Fibroblast of villous mesenchyme (primary cell): ENCODE results near the gene TTLL12. TPM values are rescaled to one million over a fixed set of nuclear protein-coding genes. Genes with fewer than 3 reads are reported as not detected.

Source experiments
- DNase-seq: peaks from one replicate; pipeline ENCODE4 v3.0.0-alpha.2; 2010; ENCODE audit warnings: low read depth
- H3K4me3 ChIP-seq: 2 replicates; pipeline ENCODE4 v1.5.1; 2011; ENCODE audit warnings: low read depth, mild to moderate bottlenecking, low read length
- total RNA-seq: library from RNA; depleted of rRNA; stranded (reverse); fragments of >200 nt; gene quantifications from 2 replicates; pipeline ENCODE4 v1.2.3, GENCODE V29; 2012
- TF ChIP-seq, protein P1 (sequence below): IDR thresholded peaks from 2 replicates; pipeline ENCODE4 v1.5.1; 2012; ENCODE audit warnings: low read depth, mild to moderate bottlenecking, low read length; ENCODE audit not compliant: insufficient read depth

Gene TTLL12
- total RNA-seq, 1 donor, result 22.9 TPM

GRCh38 chr22:43209971-43210370 lies 23.0 kb upstream of the TTLL12 start:
- TF ChIP-seq, protein P1, sequence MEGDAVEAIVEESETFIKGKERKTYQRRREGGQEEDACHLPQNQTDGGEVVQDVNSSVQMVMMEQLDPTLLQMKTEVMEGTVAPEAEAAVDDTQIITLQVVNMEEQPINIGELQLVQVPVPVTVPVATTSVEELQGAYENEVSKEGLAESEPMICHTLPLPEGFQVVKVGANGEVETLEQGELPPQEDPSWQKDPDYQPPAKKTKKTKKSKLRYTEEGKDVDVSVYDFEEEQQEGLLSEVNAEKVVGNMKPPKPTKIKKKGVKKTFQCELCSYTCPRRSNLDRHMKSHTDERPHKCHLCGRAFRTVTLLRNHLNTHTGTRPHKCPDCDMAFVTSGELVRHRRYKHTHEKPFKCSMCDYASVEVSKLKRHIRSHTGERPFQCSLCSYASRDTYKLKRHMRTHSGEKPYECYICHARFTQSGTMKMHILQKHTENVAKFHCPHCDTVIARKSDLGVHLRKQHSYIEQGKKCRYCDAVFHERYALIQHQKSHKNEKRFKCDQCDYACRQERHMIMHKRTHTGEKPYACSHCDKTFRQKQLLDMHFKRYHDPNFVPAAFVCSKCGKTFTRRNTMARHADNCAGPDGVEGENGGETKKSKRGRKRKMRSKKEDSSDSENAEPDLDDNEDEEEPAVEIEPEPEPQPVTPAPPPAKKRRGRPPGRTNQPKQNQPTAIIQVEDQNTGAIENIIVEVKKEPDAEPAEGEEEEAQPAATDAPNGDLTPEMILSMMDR, result no peak
- no peak for DNase-seq
- no peak overlapping the region for H3K4me3 ChIP-seq

GRCh38 chr22:43209523-43209890 lies 22.6 kb upstream of the TTLL12 start:
- no peak for DNase-seq
- TF ChIP-seq, protein P1, result no peak

GRCh38 chr22:43208703-43209522 lies 22.0 kb upstream of the TTLL12 start:
- TF ChIP-seq, protein P1, result no peak
- no peak for DNase-seq
- H3K4me3 ChIP-seq, result no peak overlapping the region

More at GRCh38 chr22:43209523-43209890, 22.6 kb upstream of the TTLL12 start:
- no peak overlapping the region for H3K4me3 ChIP-seq

DNA sequence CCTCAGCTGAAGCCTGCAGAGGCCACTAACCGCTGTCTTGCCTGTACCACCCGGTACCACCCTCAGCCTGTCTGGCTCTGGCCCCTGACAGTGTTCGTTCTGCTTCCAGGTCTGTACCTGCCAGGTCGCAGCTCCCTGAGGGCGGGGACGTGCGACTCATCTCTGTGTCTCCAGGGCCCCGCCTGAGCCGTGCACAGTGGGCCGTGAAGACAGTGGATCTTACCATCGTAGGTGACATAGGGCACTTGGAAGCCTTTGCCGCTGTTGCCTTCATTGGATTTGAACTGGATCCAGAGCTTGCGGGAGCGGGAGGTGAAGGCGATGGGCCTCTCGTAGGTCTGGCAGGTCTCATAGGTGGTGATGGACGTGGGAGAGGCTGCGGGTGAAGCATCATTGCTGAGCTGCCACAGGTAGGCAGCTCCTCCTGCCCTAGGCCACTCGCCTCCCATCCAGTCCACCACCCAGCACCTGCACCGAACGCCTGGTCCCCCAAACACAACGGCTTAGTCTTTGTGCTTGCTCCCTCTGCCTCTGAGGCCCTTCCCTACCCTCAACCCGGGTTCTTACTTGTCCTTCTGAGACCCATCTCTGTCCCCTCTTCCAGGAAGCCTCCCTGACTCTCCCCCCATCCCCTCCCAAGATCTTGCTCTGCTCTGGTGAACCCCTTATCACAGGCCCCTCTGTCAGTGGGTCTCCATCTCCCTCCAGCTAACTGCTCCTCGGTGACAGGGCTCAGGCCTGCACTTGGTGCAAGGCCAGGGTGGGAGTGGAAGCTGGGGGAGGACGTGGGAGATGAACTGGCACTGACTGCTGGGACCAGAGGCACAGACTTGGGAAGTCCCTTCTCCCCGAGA lies 21.1 kb upstream of the TTLL12 start:
- TF ChIP-seq, protein P1, result no peak
- no peak overlapping the region for H3K4me3 ChIP-seq
- no peak for DNase-seq

DNA sequence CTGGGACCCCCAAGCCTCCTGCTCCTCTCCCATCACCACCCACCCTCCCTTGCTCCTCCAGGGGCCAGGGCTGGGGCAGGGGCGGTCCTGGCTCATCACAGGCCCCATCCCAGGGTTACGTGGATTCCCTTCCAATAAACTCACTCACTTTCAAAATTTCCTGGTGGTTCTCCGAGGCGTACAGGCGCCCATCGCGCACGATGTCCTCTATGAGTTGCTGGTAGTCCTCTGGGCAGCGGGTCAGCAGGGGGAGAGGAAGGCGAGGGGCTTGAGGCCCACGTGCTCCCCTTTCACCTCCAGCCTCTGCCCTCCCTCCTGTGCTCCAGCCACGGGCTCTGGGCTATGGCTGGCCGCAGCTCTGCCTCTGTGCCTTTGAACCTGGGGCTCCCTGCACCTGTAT lies 20.5 kb upstream of the TTLL12 start:
- no peak overlapping the region for H3K4me3 ChIP-seq
- TF ChIP-seq, protein P1, result no peak
- DNase-seq, result no peak

DNA sequence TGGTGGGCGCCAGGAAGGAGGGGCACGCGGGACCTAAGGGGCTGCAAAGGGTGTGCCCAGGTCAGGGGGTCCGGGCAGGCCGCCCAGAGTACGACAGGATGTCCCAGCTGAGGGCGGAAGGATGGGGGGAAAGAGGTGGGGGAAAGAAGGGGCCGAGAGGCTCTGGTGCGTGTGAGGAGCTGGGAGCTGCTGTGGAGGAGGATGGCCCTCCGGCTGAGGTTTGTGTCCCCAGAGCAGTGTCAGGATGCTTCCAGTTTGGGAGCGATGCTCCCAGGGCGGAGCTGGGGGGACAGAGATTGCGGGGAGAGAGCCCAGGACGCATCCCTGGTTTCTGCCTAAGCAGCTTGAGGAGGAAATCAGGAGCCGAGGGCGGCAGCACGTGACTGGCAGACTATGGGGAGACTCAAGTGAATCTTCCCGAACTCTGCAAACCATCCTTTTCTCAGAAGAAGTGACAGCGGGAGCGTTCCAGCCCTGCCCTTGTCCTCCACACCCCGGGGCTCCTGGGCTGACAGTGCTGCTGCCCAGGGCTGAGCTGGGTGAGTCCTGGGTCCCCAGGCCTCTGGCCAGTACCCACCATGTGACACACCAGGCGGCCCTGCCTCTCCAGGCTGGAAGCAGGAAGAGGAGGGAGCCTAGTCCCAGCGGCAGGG lies 19.7 kb upstream of the TTLL12 start:
- no peak overlapping the region for H3K4me3 ChIP-seq
- no peak for DNase-seq
- TF ChIP-seq, protein P1, result no peak
